HCT116 (cell line): ENCODE measurements around the gene HACD3. TPM values are rescaled to one million over a fixed set of nuclear protein-coding genes. Genes with fewer than 3 reads are reported as not detected.

ENCODE experiments used
- ATAC-seq: fragments of 200-7000 bp; cut with Tn5 transposase; 2 replicates; pipeline ENCODE4 v1.9.1; 2020; ENCODE audit warnings: mild to moderate bottlenecking, moderate library complexity
- BruUV-seq: library from RNA; stranded (reverse); fragments of 400-500 nt; replicated peaks from 2 replicates; lab custom pipeline; 2021; lab: Mats Ljungman, UMichigan
- CTCF ChIA-PET: fragments of 300-600 bp; sonication (Branson Sonifier 250); formaldehyde crosslinking; loops from one replicate; lab custom pipeline; 2021; ENCODE audit warnings: antibody characterized with exemption; lab: Charles Lee
- POLR2A ChIA-PET: fragments of 300-600, 350-600 bp; sonication (Branson Sonifier 250); formaldehyde crosslinking; loops from one replicate; lab custom pipeline; 2021; ENCODE audit warnings: antibody characterized with exemption; lab: Charles Lee
- RAD21 ChIA-PET, 2 experiments: fragments of 300-600 bp; sonication (Branson Sonifier 250); formaldehyde crosslinking; loops; one replicate each; lab custom pipeline; 2023; ENCODE audit warnings: low total read pairs in 2 of 2; ENCODE audit not compliant: uncharacterized antibody in 2 of 2, unreplicated experiment in 2 of 2, low non-redundant PET in 1 of 2; lab: Charles Lee
- DNase-seq: peaks from one replicate; pipeline ENCODE4 v3.0.0-alpha.2; 2010; ENCODE audit warnings: low read depth, low spot score
- H2AFZ ChIP-seq: fragments of 200-600 bp; shearing (Covaris generic), sonication (generic); 2 replicates; pipeline ENCODE4 v1.6.1; 2017; ENCODE audit warnings: low read depth, mixed run types, mixed read lengths, antibody characterized with exemption, low read length; ENCODE audit not compliant: poor library complexity, severe bottlenecking
- H3K27ac ChIP-seq: 2 replicates; pipeline ENCODE4 v1.5.1; 2012; ENCODE audit warnings: low read depth, low read length
- H3K27me3 ChIP-seq: fragments of 200-600 bp; sonication (generic); 2 replicates; pipeline ENCODE4 v1.6.1; 2016; ENCODE audit warnings: mixed run types, low read length, mixed read lengths; ENCODE audit not compliant: insufficient read depth
- H3K36me3 ChIP-seq, 2 experiments: fragments of 200-500 bp in 1 of 2; fragments of 200-600 bp in 1 of 2; sonication (Bioruptor generic) in 1 of 2; sonication (generic) in 1 of 2; 2 replicates each; pipeline versions ENCODE4 v1.5.1 to v1.6.1; 2014 to 2016; ENCODE audit warnings: low read length in 2 of 2, inconsistent platforms in 1 of 2, mixed read lengths in 1 of 2, mixed run types in 1 of 2; ENCODE audit not compliant: insufficient read depth in 2 of 2, control insufficient read depth in 1 of 2
- H3K4me1 ChIP-seq, 2 experiments: fragments of 200-600 bp in 1 of 2; sonication (generic) in 1 of 2; 2 replicates each; pipeline versions ENCODE4 v1.5.1 to v1.6.1; 2012 to 2017; ENCODE audit warnings: low read length in 2 of 2, inconsistent platforms in 1 of 2, mild to moderate bottlenecking in 1 of 2, mixed read lengths in 1 of 2, mixed run types in 1 of 2, moderate library complexity in 1 of 2; ENCODE audit not compliant: insufficient read depth in 2 of 2, control insufficient read depth in 1 of 2
- H3K4me2 ChIP-seq: fragments of 200-600 bp; sonication (generic); 2 replicates; pipeline ENCODE4 v1.6.1; 2017; ENCODE audit warnings: mixed run types, low read length, mixed read lengths
- H3K4me3 ChIP-seq, 2 experiments: fragments of 200-600 bp in 1 of 2; sonication (generic) in 1 of 2; replicated peaks in 1 of 2; 2 replicates each; pipeline ENCODE4 v1.5.1; 2011 to 2016; ENCODE audit warnings: low read length in 2 of 2, control low read depth in 1 of 2, low read depth in 1 of 2, mild to moderate bottlenecking in 1 of 2, mixed read lengths in 1 of 2, mixed run types in 1 of 2
- H3K79me2 ChIP-seq: fragments of 200-600 bp; sonication (generic); 2 replicates; pipeline ENCODE4 v1.6.1; 2017; ENCODE audit warnings: mild to moderate bottlenecking, mixed run types, low read length, moderate library complexity, mixed read lengths; ENCODE audit not compliant: insufficient read depth
- H3K9ac ChIP-seq: fragments of 200-600 bp; sonication (generic); 2 replicates; pipeline ENCODE4 v1.6.1; 2016; ENCODE audit warnings: low read length, mixed read lengths
- H3K9me2 ChIP-seq: fragments of 200-600 bp; sonication (generic), shearing (Covaris generic); 2 replicates; pipeline ENCODE4 v1.6.1; 2017; ENCODE audit warnings: mixed run types, mild to moderate bottlenecking, moderate library complexity; ENCODE audit not compliant: insufficient read depth
- H3K9me3 ChIP-seq, 2 experiments: fragments of 200-500 bp in 1 of 2; fragments of 200-600 bp in 1 of 2; sonication (Bioruptor generic) in 1 of 2; sonication (generic) in 1 of 2; 2 replicates each; pipeline ENCODE4 v1.6.1; 2014 to 2017; ENCODE audit warnings: low read length in 2 of 2, mixed read lengths in 2 of 2, inconsistent platforms in 1 of 2, low read depth in 1 of 2, mild to moderate bottlenecking in 1 of 2, mixed run types in 1 of 2, moderate library complexity in 1 of 2; ENCODE audit not compliant: control insufficient read depth in 1 of 2, insufficient read depth in 1 of 2
- H4K20me1 ChIP-seq: fragments of 200-600 bp; sonication (generic), shearing (Covaris generic); 2 replicates; pipeline ENCODE4 v1.6.1; 2017; ENCODE audit warnings: mixed run types, mild to moderate bottlenecking, moderate library complexity; ENCODE audit not compliant: insufficient read depth
- CTCF ChIP-seq, 3 experiments: fragments of 200-600 bp in 1 of 3; sonication (generic) in 1 of 3; IDR thresholded peaks in 2 of 3; conservative IDR thresholded peaks in 1 of 3; 2 replicates each; pipeline ENCODE4 v1.5.1; 2012 to 2017; ENCODE audit warnings: low read depth in 2 of 3, low read length in 2 of 3, antibody characterized with exemption in 1 of 3, borderline replicate concordance in 1 of 3, control low read depth in 1 of 3, mild to moderate bottlenecking in 1 of 3, mixed read lengths in 1 of 3, mixed run types in 1 of 3, moderate library complexity in 1 of 3; ENCODE audit not compliant: insufficient read depth in 1 of 3
- EGR1 ChIP-seq: IDR thresholded peaks from 2 replicates; pipeline ENCODE4 v1.6.1; 2012; ENCODE audit warnings: low read depth
- EZH2 ChIP-seq: fragments of 200-600 bp; sonication (generic); IDR thresholded peaks from 2 replicates; pipeline ENCODE4 v1.6.1; 2017; ENCODE audit warnings: antibody characterized with exemption, mixed run types
- EZH2phosphoT487 ChIP-seq: fragments of 200-600 bp; IDR thresholded peaks from 2 replicates; pipeline ENCODE4 v1.6.1; 2018; ENCODE audit warnings: antibody characterized with exemption, borderline replicate concordance
- POLR2A ChIP-seq: IDR thresholded peaks from 2 replicates; pipeline ENCODE4 v1.7.0; 2011; ENCODE audit warnings: borderline replicate concordance; ENCODE audit not compliant: insufficient read depth, insufficient read length; ENCODE audit errors: extremely low read depth
- ZNF274 ChIP-seq: fragments of 200-500 bp; sonication (Bioruptor generic); IDR thresholded peaks from 2 replicates; pipeline ENCODE4 v1.6.1; 2014; ENCODE audit warnings: mild to moderate bottlenecking, low read depth, low read length, inconsistent platforms
- intact Hi-C: fragments of 100-400 bp; cut with micrococcal nuclease; formaldehyde crosslinking; loops from 2 replicates; pipeline ENCODE4 v1.10.0; 2022
- total RNA-seq: library from RNA; stranded (reverse); gene quantifications from one replicate; pipeline ENCODE4 v1.2.1, GENCODE V29; 2021; ENCODE audit not compliant: unreplicated experiment

Gene HACD3
- total RNA-seq, 1 experiment from 2014 or later, result 57.5 TPM

- Histone ChIP-seq H3K9me2 (no peaks in the 10 kb centered on the region), H3K9me3 (no peaks in the 10 kb centered on the region), H3K27ac (no peak overlapping the region), H3K36me3 (no peaks in the 10 kb centered on the region), H3K4me2 (no peak overlapping the region), H2AFZ (no peak overlapping the region), H3K4me1 (peaks cover 16 to 32% of the 10 kb centered on the region in 2 experiments; a peak in 3 of 4 replicates), H3K4me3 (no peak overlapping the region), H3K27me3 (no peaks in the 10 kb centered on the region), H3K9ac (no peak overlapping the region), H4K20me1 (0 out of 2 replicates have a peak, but pooled peaks cover 3% of the 10 kb centered on the region), H3K79me2 (peaks cover 33% of the 10 kb centered on the region)
- intact Hi-C loops, result no loop called here
- POLR2A ChIA-PET, result interaction anchor here (1.9 kb wide), 1 partner anchor 10 kb away, joined by 8 read pairs; no protein-coding TSS in a partner anchor
- RAD21 ChIA-PET, result no interaction called here
- BruUV-seq, result no TSS peak
- no peak for DNase-seq
- CTCF ChIA-PET, result no interaction called here
- no peak for ATAC-seq
- TF ChIP-seq EGR1, result no peak
- TF ChIP-seq CTCF (IDR thresholded peaks at IDR 0.05 in 2 of 3, conservative IDR thresholded peaks at IDR 0.05 in 1 of 3; ENCODE audit: borderline replicate concordance in 1 of 3, insufficient read depth in 1 of 3, low read depth in 2 of 3, low read length in 2 of 3), result peak in 1 of 3 experiments; percentile 3; a peak in 1 of 6 replicates
Observed at GRCh38 chr15:65528461-65529060, 1.7 kb upstream of the HACD3 start.

GRCh38 chr15:65529762-65530317 is 423 bp upstream of the HACD3 start:
- no peak overlapping the region; the same call in 1 of the 2 replicates for H3K27ac ChIP-seq
- H3K4me1 ChIP-seq, result peaks cover 16 to 32% of the 10 kb centered on the region in 2 experiments; a peak in 3 of 4 replicates
- 0 out of 2 replicates have a peak, but pooled peaks cover 3% of the 10 kb centered on the region for H4K20me1 ChIP-seq
- H3K4me3 ChIP-seq, result peak overlapping the region; percentile 83 to 96
- H3K79me2 ChIP-seq, result peaks cover 46% of the 10 kb centered on the region
- no peaks in the 10 kb centered on the region for H3K36me3 ChIP-seq
- no peak for ATAC-seq
- H3K27me3 ChIP-seq, result no peaks in the 10 kb centered on the region
- peak overlapping the region; percentile 99 for H3K9ac ChIP-seq
- ChIA-PET RAD21 (interaction anchor here in 1 of 2 experiments (0.6 kb wide), 1 partner anchor 33 kb away, joined by 3 read pairs; no protein-coding TSS in a partner anchor), CTCF (interaction anchor here (1.0 kb wide), 1 partner anchor 12 kb away, joined by 5 read pairs; no protein-coding TSS in a partner anchor), POLR2A (interaction anchor here (1.9 kb wide), 1 partner anchor 11 kb away, joined by 8 read pairs; no protein-coding TSS in a partner anchor)
- H3K9me3 ChIP-seq, result no peaks in the 10 kb centered on the region
- peak overlapping the region; percentile 100 for H2AFZ ChIP-seq
- intact Hi-C loops, result no loop called here
- no peak for TF ChIP-seq ZNF274
- TF ChIP-seq POLR2A, result no peak
- TF ChIP-seq CTCF (IDR thresholded peaks at IDR 0.05 in 2 of 3, conservative IDR thresholded peaks at IDR 0.05 in 1 of 3; ENCODE audit: borderline replicate concordance in 1 of 3, insufficient read depth in 1 of 3, low read depth in 2 of 3, low read length in 2 of 3), result no peak
- no peak for TF ChIP-seq EZH2
- no peak for TF ChIP-seq EZH2phosphoT487
- DNase-seq, result no peak
- no peaks in the 10 kb centered on the region for H3K9me2 ChIP-seq
- H3K4me2 ChIP-seq, result peak overlapping the region; percentile 98
- no TSS peak for BruUV-seq
